ENCODE results near the gene HAX1. TPM values are rescaled to one million over a fixed set of nuclear protein-coding genes. Genes with fewer than 3 reads are reported as not detected.
"Not testable (repeated sequence)": the region's sequence is repeated elsewhere in the genome, so short reads cannot be mapped to it uniquely, and the experiment has no call there.

The HAX1 gene
- total RNA-seq, 1 experiment from 2014 or later = 85.6 TPM

- no peak for DNase-seq (ENCODE audit: low spot score)
- in situ Hi-C loops (cut with HindIII; ENCODE audit: low sequenced_read_pairs) = no loop called here
Measured at GRCh38 chr1:154270833-154271232, 1.6 kb upstream of the HAX1 start.

GRCh38 chr1:154272999-154273563, 652 bp downstream of the HAX1 start:
- DNase-seq (ENCODE audit: low spot score) = no peak
- in situ Hi-C loops (cut with HindIII; ENCODE audit: low sequenced_read_pairs) = no loop called here

- in situ Hi-C loops (cut with HindIII; ENCODE audit: low sequenced_read_pairs) = no loop called here
- no peak for DNase-seq (ENCODE audit: low spot score)
Measured at GRCh38 chr1:154276797-154277196, 4.4 kb downstream of the HAX1 start.

GRCh38 chr1:154287591-154287990, 15.2 kb downstream of the HAX1 start:
- in situ Hi-C loops (cut with HindIII; ENCODE audit: low sequenced_read_pairs); DNase-seq (ENCODE audit: low spot score): not testable (repeated sequence)

GRCh38 chr1:154288661-154289060, 16.2 kb downstream of the HAX1 start:
- in situ Hi-C loops (cut with HindIII; ENCODE audit: low sequenced_read_pairs) = no loop called here
- no peak for DNase-seq (ENCODE audit: low spot score)

- in situ Hi-C loops (cut with HindIII; ENCODE audit: low sequenced_read_pairs) = no loop called here
- DNase-seq (ENCODE audit: low spot score) = no peak
Measured at GRCh38 chr1:154290921-154291320, 18.5 kb downstream of the HAX1 start.

GRCh38 chr1:154295408-154296235, 23.2 kb downstream of the HAX1 start:
- no peak for DNase-seq (ENCODE audit: low spot score)

GRCh38 chr1:154301582-154301981, 29.2 kb downstream of the HAX1 start:
- DNase-seq (ENCODE audit: low spot score) = no peak
- in situ Hi-C loops (cut with HindIII; ENCODE audit: low sequenced_read_pairs) = no loop called here

More at GRCh38 chr1:154295408-154296235, 23.2 kb downstream of the HAX1 start:
- in situ Hi-C loops (cut with HindIII; ENCODE audit: low sequenced_read_pairs) = no loop called here

- DNase-seq (ENCODE audit: low spot score) = no peak
- in situ Hi-C loops (cut with HindIII; ENCODE audit: low sequenced_read_pairs) = no loop called here
Measured at GRCh38 chr1:154304664-154305337, 32.4 kb downstream of the HAX1 start.

- in situ Hi-C loops (cut with HindIII; ENCODE audit: low sequenced_read_pairs) = no loop called here
- no peak for DNase-seq (ENCODE audit: low spot score)
Measured at GRCh38 chr1:154306151-154306550, 33.7 kb downstream of the HAX1 start.

GRCh38 chr1:154307670-154308270, 35.3 kb downstream of the HAX1 start:
- in situ Hi-C loops (cut with HindIII; ENCODE audit: low sequenced_read_pairs); DNase-seq (ENCODE audit: low spot score): not testable (repeated sequence)

GRCh38 chr1:154309136-154309535, 36.7 kb downstream of the HAX1 start:
- DNase-seq (ENCODE audit: low spot score); in situ Hi-C loops (cut with HindIII; ENCODE audit: low sequenced_read_pairs): not testable (repeated sequence)

GRCh38 chr1:154312229-154313065, 40.0 kb downstream of the HAX1 start:
- DNase-seq (ENCODE audit: low spot score); in situ Hi-C loops (cut with HindIII; ENCODE audit: low sequenced_read_pairs): not testable (repeated sequence)

- DNase-seq (ENCODE audit: low spot score) = no peak
Measured at GRCh38 chr1:154313066-154313356, 40.6 kb downstream of the HAX1 start.

GRCh38 chr1:154314226-154314625, 41.8 kb downstream of the HAX1 start:
- DNase-seq (ENCODE audit: low spot score); in situ Hi-C loops (cut with HindIII; ENCODE audit: low sequenced_read_pairs): not testable (repeated sequence)

More at GRCh38 chr1:154313066-154313356, 40.6 kb downstream of the HAX1 start:
- in situ Hi-C loops (cut with HindIII; ENCODE audit: low sequenced_read_pairs) = no loop called here

- in situ Hi-C loops (cut with HindIII; ENCODE audit: low sequenced_read_pairs) = no loop called here
- DNase-seq (ENCODE audit: low spot score) = no peak
Measured at GRCh38 chr1:154316704-154317103, 44.3 kb downstream of the HAX1 start.

GRCh38 chr1:154318386-154318785, 46.0 kb downstream of the HAX1 start:
- in situ Hi-C loops (cut with HindIII; ENCODE audit: low sequenced_read_pairs) = no loop called here
- DNase-seq (ENCODE audit: low spot score) = no peak

- in situ Hi-C loops (cut with HindIII; ENCODE audit: low sequenced_read_pairs) = no loop called here
Measured at GRCh38 chr1:154320882-154321608, 48.6 kb downstream of the HAX1 start, which contains the start of gene AQP10. TSS of gene AQP10 (plus strand) at chr1:154321093. CDS start at chr1:154321156, 63 bp downstream.

More at GRCh38 chr1:154320882-154321608, 48.6 kb downstream of the HAX1 start, which contains the start of gene AQP10:
- DNase-seq (ENCODE audit: low spot score) = no peak
